HG03103 (cell line): ENCODE results near the gene TPM1.

ENCODE experiments used
- ATAC-seq: cut with Tn5 transposase; IDR thresholded peaks from one replicate; pipeline ENCODE4 v1.9.1; 2021; ENCODE audit warnings: low read depth; ENCODE audit not compliant: unreplicated experiment

Gene TPM1

DNA sequence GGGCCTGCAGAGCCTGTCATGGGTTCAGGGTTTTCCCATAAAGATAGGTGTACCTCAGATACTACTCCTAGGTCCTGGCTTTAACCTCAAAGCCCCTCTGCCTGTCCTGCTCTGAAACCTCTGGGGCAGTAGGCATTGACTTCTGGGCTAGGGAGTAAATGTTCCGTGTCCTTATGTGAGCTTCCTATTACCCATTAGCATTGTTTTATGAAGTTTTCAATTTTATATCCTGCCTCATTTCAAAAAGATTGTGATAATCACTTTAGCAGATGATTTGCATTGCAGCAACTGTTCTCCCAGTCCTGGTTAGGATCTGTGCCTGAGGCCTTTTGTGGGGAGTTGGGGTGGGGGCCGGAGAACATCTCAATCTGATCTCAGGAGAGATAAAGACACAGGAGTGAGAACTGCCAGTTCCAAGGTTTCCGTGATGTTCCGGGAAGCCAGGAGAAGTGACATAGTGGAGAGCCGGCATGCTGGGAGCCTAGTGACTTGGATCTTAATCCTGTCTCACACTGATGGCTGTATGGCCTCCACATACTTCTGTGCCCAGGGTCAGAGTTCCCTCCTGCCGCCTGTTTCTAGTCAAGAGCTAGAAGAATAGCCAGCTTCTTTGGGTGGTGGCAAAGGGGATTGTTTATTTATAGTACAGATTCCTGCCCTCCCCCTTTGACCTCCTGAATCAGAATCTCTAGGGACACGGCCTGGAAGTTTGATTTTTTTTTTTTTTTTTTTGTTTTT is 10.6 kb downstream of the TPM1 start:
- ATAC-seq = no peak

GRCh38 chr15:63054281-63054683 is 11.7 kb downstream of the TPM1 start:
- no peak for ATAC-seq

DNA sequence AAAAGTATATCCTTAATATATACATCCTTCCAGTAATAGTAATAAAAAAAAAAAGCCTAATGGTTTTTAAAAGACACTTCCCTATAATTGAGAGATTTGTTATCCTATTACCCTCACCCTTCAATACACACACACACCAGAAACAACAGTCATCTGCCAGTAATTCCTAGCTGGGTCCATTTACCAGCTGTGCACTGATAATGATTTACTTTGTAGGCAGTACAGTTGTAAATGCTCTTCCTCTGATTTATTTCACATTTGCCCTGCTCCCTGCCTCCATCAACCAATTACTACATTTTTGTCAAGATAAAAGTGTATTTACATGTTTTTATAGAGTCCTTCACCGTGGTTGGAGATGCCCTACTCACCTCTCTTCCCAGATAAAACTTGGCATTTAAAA is 12.4 kb downstream of the TPM1 start:
- ATAC-seq = no peak

- ATAC-seq = no peak
Measured at GRCh38 chr15:63056829-63057228, 14.3 kb downstream of the TPM1 start.

- ATAC-seq = no peak
Measured at GRCh38 chr15:63057468-63058345, 15.2 kb downstream of the TPM1 start.

GRCh38 chr15:63059075-63059474 is 16.5 kb downstream of the TPM1 start:
- no peak for ATAC-seq

DNA sequence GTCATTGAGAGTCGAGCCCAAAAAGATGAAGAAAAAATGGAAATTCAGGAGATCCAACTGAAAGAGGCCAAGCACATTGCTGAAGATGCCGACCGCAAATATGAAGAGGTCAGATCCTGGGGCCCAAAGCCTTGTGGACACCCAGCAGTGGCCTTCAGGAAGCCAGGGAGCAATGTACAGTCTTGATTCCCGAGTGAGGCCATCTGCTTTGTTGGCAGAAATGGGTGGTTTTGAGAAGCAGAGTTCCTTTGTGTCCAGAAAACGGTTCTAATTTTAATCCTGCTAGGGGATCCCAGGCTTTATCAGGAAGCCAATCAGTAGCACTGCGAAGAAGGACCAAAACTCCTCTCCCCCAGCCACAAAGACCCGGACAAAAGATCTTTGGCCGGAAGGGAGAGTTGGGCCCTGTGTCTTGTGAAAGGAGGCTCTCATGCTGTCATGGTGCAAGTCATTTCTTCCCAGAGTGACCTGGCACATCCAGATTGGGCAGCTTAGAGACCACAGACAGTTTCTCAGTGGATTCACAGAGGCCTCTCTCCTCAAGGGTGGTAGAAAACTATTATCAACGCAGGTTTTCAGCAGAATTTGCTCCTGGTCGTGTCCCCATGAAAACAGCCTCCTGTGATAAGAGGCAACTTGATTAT is 17.1 kb downstream of the TPM1 start:
- no peak for ATAC-seq

- no peak for ATAC-seq
Measured at GRCh38 chr15:63060699-63061098, 18.2 kb downstream of the TPM1 start.

DNA sequence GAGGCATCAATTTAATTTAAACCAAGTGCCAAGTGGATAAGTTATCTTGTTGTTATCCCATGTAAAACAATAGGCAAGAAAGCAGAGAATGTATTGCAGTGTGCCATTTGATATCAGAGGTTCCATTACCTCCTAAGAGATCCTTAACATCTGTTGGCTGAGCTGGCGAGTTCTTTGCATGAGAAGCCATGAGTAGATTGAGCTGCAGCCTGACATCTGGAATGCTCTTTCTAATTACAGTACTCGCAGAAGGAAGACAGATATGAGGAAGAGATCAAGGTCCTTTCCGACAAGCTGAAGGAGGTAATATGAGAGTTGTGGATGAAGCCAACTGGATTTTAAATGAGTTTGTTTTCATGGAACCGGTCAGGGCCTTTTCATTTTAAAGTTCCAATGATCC is 19.4 kb downstream of the TPM1 start:
- ATAC-seq = no peak

DNA sequence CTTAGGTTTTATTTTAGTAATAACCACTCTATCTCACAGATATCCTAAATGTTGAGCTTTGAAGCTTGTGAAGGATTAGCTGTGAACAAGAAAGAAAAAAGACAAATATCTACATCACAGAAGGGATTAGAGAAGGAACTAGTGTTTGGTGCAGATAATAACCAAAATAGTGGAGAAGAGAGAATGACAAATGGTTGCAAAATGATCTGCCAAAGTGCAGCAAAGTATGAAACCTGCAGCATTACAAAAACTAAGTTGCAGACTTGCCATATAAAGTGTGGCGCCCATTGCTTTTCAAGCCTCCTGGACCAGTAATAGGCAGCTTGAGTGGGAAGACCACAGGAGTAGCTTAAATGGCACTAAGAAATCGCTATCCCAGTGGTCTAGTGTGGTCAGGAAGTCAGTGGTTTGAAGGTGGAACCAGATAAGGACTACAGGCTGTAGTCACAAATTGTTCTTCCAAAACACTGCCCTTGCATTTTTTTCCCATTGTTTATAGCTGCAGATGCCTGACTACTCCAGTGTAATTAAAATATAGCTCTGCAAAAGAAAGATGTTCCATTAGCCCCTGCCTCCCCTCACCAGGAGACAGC is 20.7 kb downstream of the TPM1 start:
- no peak for ATAC-seq

GRCh38 chr15:63063877-63064409 is 21.4 kb downstream of the TPM1 start:
- ATAC-seq = no peak

- ATAC-seq = no peak
Measured at GRCh38 chr15:63065262-63066221, 23.0 kb downstream of the TPM1 start.

GRCh38 chr15:63066272-63066671 is 23.7 kb downstream of the TPM1 start:
- no peak for ATAC-seq

GRCh38 chr15:63067306-63067705 is 24.8 kb downstream of the TPM1 start:
- ATAC-seq = no peak

DNA sequence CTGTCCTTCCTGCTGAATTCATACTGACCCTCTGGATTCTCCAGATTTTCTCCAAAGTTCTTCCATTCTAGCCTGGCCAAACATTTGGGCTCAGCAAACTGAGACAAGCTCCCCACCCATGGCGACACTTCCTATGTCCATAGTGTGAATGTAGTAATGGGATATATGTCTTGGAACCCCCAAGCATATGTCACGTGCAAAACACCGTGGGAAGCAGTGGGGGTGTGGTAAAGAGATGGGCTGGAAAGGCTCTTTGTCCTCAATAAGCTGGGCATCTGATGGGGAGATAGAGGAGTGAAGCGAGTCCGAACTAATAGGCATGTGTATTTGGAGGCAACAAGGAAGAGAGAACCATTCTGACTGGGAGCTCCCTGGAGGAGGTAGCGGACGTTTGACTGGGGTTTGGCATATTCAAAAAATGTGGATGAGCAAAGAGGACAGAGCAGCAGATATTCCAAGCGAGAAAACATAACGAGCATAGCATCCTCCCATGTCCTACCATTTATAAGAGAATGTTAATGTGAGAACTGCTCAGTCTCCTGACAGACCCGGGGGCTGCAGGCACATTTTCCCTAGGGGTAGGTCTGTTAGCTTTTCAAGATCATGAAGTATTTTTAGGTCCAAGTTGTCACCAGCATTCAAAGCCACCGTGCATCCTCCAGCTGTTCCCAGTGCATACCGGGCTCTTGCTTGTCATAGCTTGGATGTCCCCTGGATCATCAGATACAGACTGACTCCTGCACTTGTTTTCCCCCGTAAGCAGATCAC is 25.6 kb downstream of the TPM1 start:
- no peak for ATAC-seq

DNA sequence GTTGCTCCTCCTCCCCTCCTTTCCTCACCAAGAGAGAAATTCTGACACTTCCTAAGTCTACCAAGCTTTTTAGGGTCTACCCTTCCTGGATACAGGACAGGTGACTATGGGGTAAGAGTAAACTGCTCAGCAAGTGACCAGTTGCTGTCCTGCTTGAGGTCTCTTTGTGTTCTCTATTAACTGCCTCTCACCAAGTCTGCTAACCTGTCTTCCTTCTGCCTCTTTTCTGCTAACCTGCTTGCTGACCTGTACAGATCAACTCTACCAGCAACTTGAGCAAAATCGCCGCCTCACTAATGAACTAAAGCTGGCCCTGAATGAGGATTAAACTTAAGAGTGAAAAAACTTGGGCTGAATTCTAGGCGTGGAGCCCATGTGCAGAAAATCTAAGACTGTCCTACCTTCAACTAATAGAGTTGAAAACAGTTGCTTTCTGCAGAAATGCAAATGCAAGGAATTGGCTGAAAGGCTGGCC is 27.1 kb downstream of the TPM1 start:
- no peak for ATAC-seq

DNA sequence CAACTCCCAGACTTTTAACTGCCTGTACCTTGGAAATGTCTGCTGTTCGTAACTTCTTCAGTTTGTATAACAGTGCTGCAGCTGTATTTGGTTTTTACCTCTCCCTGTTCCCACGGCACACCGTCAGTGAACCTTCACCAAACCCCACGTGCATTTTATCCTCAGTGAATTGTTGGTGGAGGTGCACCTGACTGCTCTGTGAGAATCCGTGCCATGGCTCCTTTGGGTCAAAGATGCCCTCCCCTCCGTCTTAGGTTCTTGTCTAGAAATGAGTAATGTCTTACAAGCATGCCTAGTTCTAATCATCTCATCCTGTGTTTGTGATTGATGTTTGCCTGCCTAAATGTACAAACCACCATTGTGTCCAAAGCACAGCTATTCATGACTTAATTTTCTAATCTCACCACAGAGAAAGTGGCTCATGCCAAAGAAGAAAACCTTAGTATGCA is 28.2 kb downstream of the TPM1 start:
- no peak for ATAC-seq

DNA sequence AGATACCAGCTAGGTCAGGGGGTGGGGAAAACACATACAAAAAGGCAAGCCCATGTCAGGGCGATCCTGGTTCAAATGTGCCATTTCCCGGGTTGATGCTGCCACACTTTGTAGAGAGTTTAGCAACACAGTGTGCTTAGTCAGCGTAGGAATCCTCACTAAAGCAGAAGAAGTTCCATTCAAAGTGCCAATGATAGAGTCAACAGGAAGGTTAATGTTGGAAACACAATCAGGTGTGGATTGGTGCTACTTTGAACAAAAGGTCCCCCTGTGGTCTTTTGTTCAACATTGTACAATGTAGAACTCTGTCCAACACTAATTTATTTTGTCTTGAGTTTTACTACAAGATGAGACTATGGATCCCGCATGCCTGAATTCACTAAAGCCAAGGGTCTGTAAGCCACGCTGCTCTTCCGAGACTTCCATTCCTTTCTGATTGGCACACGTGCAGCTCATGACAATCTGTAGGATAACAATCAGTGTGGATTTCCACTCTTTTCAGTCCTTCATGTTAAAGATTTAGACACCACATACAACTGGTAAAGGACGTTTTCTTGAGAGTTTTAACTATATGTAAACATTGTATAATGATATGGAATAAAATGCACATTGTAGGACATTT is 28.9 kb downstream of the TPM1 start:
- no peak for ATAC-seq
